Measurements from ENCODE around the gene CHRNA9.

The CHRNA9 gene

DNA sequence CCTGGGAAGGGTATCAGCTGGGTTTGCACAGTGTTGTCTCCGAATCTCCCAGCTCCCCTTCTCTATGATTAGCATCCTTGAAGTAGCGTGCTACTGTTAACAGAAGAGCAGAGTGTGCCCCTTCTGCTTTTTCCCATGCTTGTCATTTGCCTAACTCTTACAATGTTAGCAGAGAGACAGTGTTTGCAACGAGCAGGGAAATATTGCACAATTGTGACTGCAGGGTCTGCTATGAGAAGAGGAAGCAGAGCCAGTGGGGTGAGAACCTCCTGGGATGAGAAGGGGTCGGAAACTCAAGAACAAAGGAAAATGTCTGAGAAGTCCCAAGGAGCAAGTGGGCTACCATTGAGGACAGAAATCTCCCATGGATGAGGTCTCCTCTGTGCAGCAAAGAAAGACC lies 7.8 kb upstream of the CHRNA9 start:
- Histone ChIP-seq H3K27ac (ENCODE audit: low read depth, low read length) (no peak overlapping the region), H3K4me2 (ENCODE audit: low read depth, low read length, poor library complexity, severe bottlenecking) (no peak overlapping the region)

DNA sequence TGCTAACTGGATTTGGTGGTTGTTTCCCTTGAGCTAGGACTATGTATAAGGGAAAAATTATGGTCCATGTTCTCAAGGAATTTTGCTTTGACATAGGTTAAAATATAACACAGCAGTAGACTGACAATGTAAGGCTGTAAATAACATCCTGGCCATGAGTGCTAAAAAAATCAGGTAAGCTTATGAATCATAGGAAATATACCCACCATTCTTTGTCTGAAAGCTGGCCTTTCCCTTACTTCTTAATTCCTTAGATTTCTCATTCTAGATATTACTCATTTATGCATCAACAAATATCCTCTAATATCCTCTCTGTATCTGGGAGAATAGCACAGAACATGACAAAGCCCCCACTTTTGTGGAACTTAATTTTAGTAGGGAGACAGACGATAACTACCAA lies 6.8 kb upstream of the CHRNA9 start:
- H2AFZ ChIP-seq (ENCODE audit: low read depth, low read length, severe bottlenecking): no peak overlapping the region
- H3K36me3 ChIP-seq (ENCODE audit: low read length): no peaks in the 10 kb centered on the region
- no peaks in the 10 kb centered on the region for H3K9me3 ChIP-seq (ENCODE audit: insufficient read depth, low read length)
- H3K27me3 ChIP-seq (ENCODE audit: low read length): no peaks in the 10 kb centered on the region
- H3K79me2 ChIP-seq (ENCODE audit: insufficient read depth, low read length): no peaks in the 10 kb centered on the region
- H3K9me2 ChIP-seq (replicated peaks; ENCODE audit: insufficient read depth, low read length): no peaks in the 10 kb centered on the region
- no peaks in the 10 kb centered on the region for H4K20me1 ChIP-seq (ENCODE audit: low read depth, low read length)
- TF ChIP-seq EZH2phosphoT487 (conservative IDR thresholded peaks at IDR 0.05; ENCODE audit: low read length) (no peak), CTCF (IDR thresholded peaks at IDR 0.05; ENCODE audit: insufficient read depth, low read length, poor library complexity, severe bottlenecking) (no peak)
- H3K4me3 ChIP-seq (ENCODE audit: insufficient read depth, low read length, poor library complexity, severe bottlenecking): no peak overlapping the region
- H3K4me2 ChIP-seq (ENCODE audit: low read depth, low read length, poor library complexity, severe bottlenecking): no peak overlapping the region
- H3F3A ChIP-seq (ENCODE audit: insufficient read depth): no peaks in the 10 kb centered on the region
- H3K27ac ChIP-seq (ENCODE audit: low read depth, low read length): no peak overlapping the region
- H3K9ac ChIP-seq (ENCODE audit: low read length): no peak overlapping the region

More for the DNA sequence above, 7.8 kb upstream of the CHRNA9 start:
- Histone ChIP-seq H4K20me1 (ENCODE audit: low read depth, low read length) (no peaks in the 10 kb centered on the region), H2AFZ (ENCODE audit: low read depth, low read length, severe bottlenecking) (no peak overlapping the region), H3K27me3 (ENCODE audit: low read length) (no peaks in the 10 kb centered on the region), H3K4me3 (ENCODE audit: insufficient read depth, low read length, poor library complexity, severe bottlenecking) (no peak overlapping the region), H3K36me3 (ENCODE audit: low read length) (no peaks in the 10 kb centered on the region), H3K9me2 (replicated peaks; ENCODE audit: insufficient read depth, low read length) (no peaks in the 10 kb centered on the region), H3K79me2 (ENCODE audit: insufficient read depth, low read length) (no peaks in the 10 kb centered on the region), H3K9ac (ENCODE audit: low read length) (no peak overlapping the region), H3F3A (ENCODE audit: insufficient read depth) (no peaks in the 10 kb centered on the region), H3K9me3 (ENCODE audit: insufficient read depth, low read length) (no peaks in the 10 kb centered on the region)
- TF ChIP-seq CTCF (IDR thresholded peaks at IDR 0.05; ENCODE audit: insufficient read depth, low read length, poor library complexity, severe bottlenecking): no peak
- TF ChIP-seq EZH2phosphoT487 (conservative IDR thresholded peaks at IDR 0.05; ENCODE audit: low read length): no peak

GRCh38 chr4:40329805-40330204 lies 5.3 kb upstream of the CHRNA9 start:
- H3K9me2 ChIP-seq (replicated peaks; ENCODE audit: insufficient read depth, low read length): no peaks in the 10 kb centered on the region
- no peak overlapping the region for H2AFZ ChIP-seq (ENCODE audit: low read depth, low read length, severe bottlenecking)
- H3K79me2 ChIP-seq (ENCODE audit: insufficient read depth, low read length): no peaks in the 10 kb centered on the region
- TF ChIP-seq EZH2phosphoT487 (conservative IDR thresholded peaks at IDR 0.05; ENCODE audit: low read length): no peak
- TF ChIP-seq CTCF (IDR thresholded peaks at IDR 0.05; ENCODE audit: insufficient read depth, low read length, poor library complexity, severe bottlenecking): no peak
- H3K27me3 ChIP-seq (ENCODE audit: low read length): no peaks in the 10 kb centered on the region
- H3K9ac ChIP-seq (ENCODE audit: low read length): no peak overlapping the region
- no peaks in the 10 kb centered on the region for H3F3A ChIP-seq (ENCODE audit: insufficient read depth)
- no peaks in the 10 kb centered on the region for H3K9me3 ChIP-seq (ENCODE audit: insufficient read depth, low read length)
- H3K4me2 ChIP-seq (ENCODE audit: low read depth, low read length, poor library complexity, severe bottlenecking): no peak overlapping the region
- no peak overlapping the region for H3K4me3 ChIP-seq (ENCODE audit: insufficient read depth, low read length, poor library complexity, severe bottlenecking)
- no peaks in the 10 kb centered on the region for H3K36me3 ChIP-seq (ENCODE audit: low read length)
- no peak overlapping the region for H3K27ac ChIP-seq (ENCODE audit: low read depth, low read length)
- H4K20me1 ChIP-seq (ENCODE audit: low read depth, low read length): no peaks in the 10 kb centered on the region
